ENCODE results near the gene JAML.

JAML gene

GRCh38 chr11:118164885-118165284 lies 59.9 kb downstream of the JAML start:
- no peak for DNase-seq

GRCh38 chr11:118163494-118163893 lies 61.3 kb downstream of the JAML start:
- no peak for DNase-seq

GRCh38 chr11:118162846-118163245 lies 62.0 kb downstream of the JAML start:
- no peak for DNase-seq

GRCh38 chr11:118161786-118162185 lies 63.0 kb downstream of the JAML start:
- no peak for DNase-seq

GRCh38 chr11:118157186-118157895 lies 67.5 kb downstream of the JAML start:
- DNase-seq, result no peak

GRCh38 chr11:118156531-118157185 lies 68.2 kb downstream of the JAML start:
- DNase-seq, result no peak

- no peak for DNase-seq
Observed at GRCh38 chr11:118155776-118156530, 68.9 kb downstream of the JAML start.

- no peak for DNase-seq
Observed at GRCh38 chr11:118154641-118155040, 70.2 kb downstream of the JAML start.

GRCh38 chr11:118153976-118154375 lies 70.8 kb downstream of the JAML start:
- no peak for DNase-seq

- no peak for DNase-seq
Observed at GRCh38 chr11:118153516-118153915, 71.3 kb downstream of the JAML start.

- DNase-seq, result peak; percentile 57
Observed at GRCh38 chr11:118152552-118153471, 72.0 kb downstream of the JAML start, which contains the start of gene SCN4B. Gene SCN4B (minus strand): TSS chr11:118152823. CDS start chr11:118152673, 150 bp downstream.

GRCh38 chr11:118152020-118152551 lies 72.7 kb downstream of the JAML start:
- DNase-seq, result no peak

GRCh38 chr11:118151431-118151830 lies 73.4 kb downstream of the JAML start:
- no peak for DNase-seq

- DNase-seq, result no peak
Observed at GRCh38 chr11:118149493-118149892, 75.3 kb downstream of the JAML start.

GRCh38 chr11:118148856-118149255 lies 76.0 kb downstream of the JAML start:
- no peak for DNase-seq

GRCh38 chr11:118148240-118148639 lies 76.6 kb downstream of the JAML start:
- no peak for DNase-seq

GRCh38 chr11:118147502-118147901 lies 77.3 kb downstream of the JAML start:
- no peak for DNase-seq

GRCh38 chr11:118146554-118146953 lies 78.3 kb downstream of the JAML start:
- DNase-seq, result no peak

GRCh38 chr11:118145285-118146227 lies 79.3 kb downstream of the JAML start:
- peak; percentile 50 for DNase-seq

GRCh38 chr11:118144301-118145268 lies 80.2 kb downstream of the JAML start:
- DNase-seq, result no peak

Data from fibroblast of skin of back (primary cell).